ENCODE data around the gene GFI1. TPM values are rescaled to one million over a fixed set of nuclear protein-coding genes. Genes with fewer than 3 reads are reported as not detected.

The GFI1 gene
- total RNA-seq, 1 donor from 2014 or later, result 0.34 TPM

GRCh38 chr1:92458146-92458545 lies 28.6 kb downstream of the GFI1 start:
- Mint-ChIP-seq H3K27ac (no peak overlapping the region), H3K9me3 (no peaks in the 10 kb centered on the region)
- TF ChIP-seq CTCF (IDR thresholded peaks at IDR 0.05; ENCODE audit: unreplicated experiment), result no peak

GRCh38 chr1:92447976-92448375 lies 38.7 kb downstream of the GFI1 start:
- no peaks in the 10 kb centered on the region for H3K27me3 Mint-ChIP-seq (ENCODE audit: low read depth)
- no peak for DNase-seq (ENCODE audit: low spot score in 2 of 2, unreplicated experiment in 2 of 2)
- H3K36me3 Mint-ChIP-seq, result no peaks in the 10 kb centered on the region
- H3K9me3 Mint-ChIP-seq, result peaks cover 18% of the 10 kb centered on the region
- no peak for TF ChIP-seq CTCF (IDR thresholded peaks at IDR 0.05; ENCODE audit: unreplicated experiment)
- no peak overlapping the region for H3K4me3 Mint-ChIP-seq
- H3K4me1 Mint-ChIP-seq, result peaks cover 21% of the 10 kb centered on the region
- H3K27ac Mint-ChIP-seq, result no peak overlapping the region

More at GRCh38 chr1:92458146-92458545, 28.6 kb downstream of the GFI1 start:
- Mint-ChIP-seq H3K4me1 (no peaks in the 10 kb centered on the region), H3K36me3 (no peaks in the 10 kb centered on the region), H3K27me3 (ENCODE audit: low read depth) (peaks cover 2% of the 10 kb centered on the region), H3K4me3 (no peak overlapping the region)
- no peak for DNase-seq (ENCODE audit: low spot score in 2 of 2, unreplicated experiment in 2 of 2)

GRCh38 chr1:92447033-92447681 lies 39.6 kb downstream of the GFI1 start:
- peaks cover 21% of the 10 kb centered on the region for H3K4me1 Mint-ChIP-seq
- H3K9me3 Mint-ChIP-seq, result peaks cover 18% of the 10 kb centered on the region
- no peaks in the 10 kb centered on the region for H3K27me3 Mint-ChIP-seq (ENCODE audit: low read depth)
- no peak overlapping the region for H3K4me3 Mint-ChIP-seq
- no peaks in the 10 kb centered on the region for H3K36me3 Mint-ChIP-seq
- no peak for TF ChIP-seq CTCF (IDR thresholded peaks at IDR 0.05; ENCODE audit: unreplicated experiment)
- peak overlapping the region; percentile 63 for H3K27ac Mint-ChIP-seq
- DNase-seq (ENCODE audit: low spot score in 2 of 2, unreplicated experiment in 2 of 2), result no peak

GRCh38 chr1:92446546-92446945 lies 40.2 kb downstream of the GFI1 start:
- peaks cover 18% of the 10 kb centered on the region for H3K9me3 Mint-ChIP-seq
- no peak for DNase-seq (ENCODE audit: low spot score in 2 of 2, unreplicated experiment in 2 of 2)
- no peaks in the 10 kb centered on the region for H3K36me3 Mint-ChIP-seq
- no peaks in the 10 kb centered on the region for H3K27me3 Mint-ChIP-seq (ENCODE audit: low read depth)
- no peak for TF ChIP-seq CTCF (IDR thresholded peaks at IDR 0.05; ENCODE audit: unreplicated experiment)
- peak overlapping the region; percentile 70 for H3K27ac Mint-ChIP-seq
- no peak overlapping the region for H3K4me3 Mint-ChIP-seq
- H3K4me1 Mint-ChIP-seq, result peaks cover 21% of the 10 kb centered on the region

- Mint-ChIP-seq H3K9me3 (peaks cover 15% of the 10 kb centered on the region), H3K27ac (no peak overlapping the region), H3K36me3 (no peaks in the 10 kb centered on the region), H3K4me3 (no peak overlapping the region), H3K4me1 (peaks cover 21% of the 10 kb centered on the region), H3K27me3 (ENCODE audit: low read depth) (no peaks in the 10 kb centered on the region)
- TF ChIP-seq CTCF (IDR thresholded peaks at IDR 0.05; ENCODE audit: unreplicated experiment), result no peak
- no peak for DNase-seq (ENCODE audit: low spot score in 2 of 2, unreplicated experiment in 2 of 2)
These were observed 40.9 kb downstream of the GFI1 start for GRCh38 chr1:92445865-92446264.
